Measurements from ENCODE around the gene GEMIN5.
"Not testable (repeated sequence)": the region's sequence is repeated elsewhere in the genome, so short reads cannot be mapped to it uniquely, and the experiment has no call there.

Gene GEMIN5

DNA sequence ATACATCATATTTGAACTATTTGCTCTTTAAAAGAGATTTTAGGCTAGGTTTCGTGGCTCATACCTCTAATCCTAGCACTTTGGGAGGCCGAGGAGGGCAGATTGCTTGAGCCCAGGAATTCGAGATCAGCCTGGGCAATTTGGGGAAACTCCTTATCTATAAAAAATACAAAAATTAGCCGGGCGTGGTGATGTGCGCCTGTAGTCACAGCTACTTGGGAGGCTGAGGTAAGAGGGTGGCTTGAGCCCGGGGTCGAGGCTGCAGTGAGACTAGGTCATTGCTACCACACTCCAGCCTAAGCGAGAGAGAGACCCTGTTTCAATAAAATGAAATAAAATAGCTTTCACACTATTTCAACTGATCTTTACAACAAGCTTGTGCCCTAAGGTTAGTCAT is 2.4 kb upstream of the GEMIN5 start:
- no peak for DNase-seq

DNA sequence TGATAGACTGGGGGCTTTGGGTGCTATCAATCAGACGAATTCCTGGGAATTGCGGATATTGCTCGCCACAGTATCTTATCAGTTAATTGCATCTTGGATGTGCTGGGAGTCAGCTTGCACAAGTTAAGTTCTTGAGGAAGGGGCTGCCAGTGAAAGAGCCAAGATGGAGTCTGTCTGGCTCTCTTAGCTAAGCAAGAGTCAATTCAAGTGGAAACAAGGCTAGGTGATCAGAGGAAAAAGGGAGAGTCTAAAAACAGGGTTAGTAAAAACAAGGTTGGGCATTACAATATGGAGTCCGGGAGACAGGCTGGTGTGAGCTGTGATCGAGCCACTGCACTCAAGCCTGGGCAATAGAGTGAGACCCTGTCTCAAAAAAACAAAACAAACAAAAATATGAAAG is 1.4 kb upstream of the GEMIN5 start:
- DNase-seq, result not testable (repeated sequence)

DNA sequence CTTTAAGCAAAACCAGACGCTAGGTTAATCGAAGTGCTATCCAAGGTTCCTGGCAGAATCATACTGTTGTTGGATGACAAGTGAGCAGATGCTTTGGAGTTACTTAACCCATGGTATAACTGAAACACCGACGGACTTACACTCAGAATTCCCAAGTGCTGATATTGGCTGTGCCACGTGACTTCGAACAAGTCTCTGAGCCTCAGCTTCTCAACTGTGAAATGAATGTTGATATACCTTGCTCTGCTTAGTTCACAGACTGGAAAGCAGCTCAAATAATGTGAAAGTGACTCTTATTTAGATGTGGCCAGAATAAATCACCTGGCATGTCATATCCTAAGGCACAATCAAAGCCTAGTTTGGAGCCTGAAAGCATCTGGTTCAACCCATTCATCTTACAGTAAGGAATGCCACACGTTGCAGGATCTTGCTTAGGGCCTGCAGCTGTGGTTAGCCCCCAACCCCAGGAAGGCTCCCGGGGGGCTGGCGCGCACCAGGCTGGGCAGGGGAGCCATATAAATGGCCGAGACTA is 759 bp downstream of the GEMIN5 start:
- no peak for DNase-seq

GRCh38 chr5:154934881-154935280 is 3.1 kb downstream of the GEMIN5 start:
- no peak for DNase-seq

- DNase-seq, result no peak
Observed at GRCh38 chr5:154933537-154933936, 4.5 kb downstream of the GEMIN5 start.

GRCh38 chr5:154923441-154924430 is 14.3 kb downstream of the GEMIN5 start:
- no peak for DNase-seq

DNA sequence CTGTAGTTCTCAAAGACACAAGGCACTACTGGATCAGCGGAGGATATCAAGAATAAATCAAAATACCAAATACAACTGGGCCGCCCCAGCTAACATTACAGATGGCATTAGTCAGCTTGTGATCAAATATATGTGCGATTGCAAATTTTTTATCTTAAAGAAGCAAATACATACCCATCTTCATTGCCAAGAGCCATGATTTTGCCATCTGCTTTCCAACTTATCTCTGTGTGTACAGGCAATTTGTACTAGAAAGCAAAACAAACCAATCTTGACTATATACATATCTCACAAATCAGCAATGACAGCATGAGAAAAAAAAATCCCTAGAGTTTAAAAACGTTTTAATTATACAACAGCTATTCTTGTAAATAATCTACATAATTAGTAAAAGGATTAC is 20.3 kb downstream of the GEMIN5 start:
- DNase-seq, result no peak

GRCh38 chr5:154916874-154917273 is 21.1 kb downstream of the GEMIN5 start:
- DNase-seq, result no peak

- not testable (repeated sequence) for DNase-seq
Observed at GRCh38 chr5:154905601-154906000, 32.4 kb downstream of the GEMIN5 start.

GRCh38 chr5:154901913-154902312 is 36.1 kb downstream of the GEMIN5 start:
- no peak for DNase-seq

- DNase-seq, result no peak
Observed at GRCh38 chr5:154901276-154901675, 36.7 kb downstream of the GEMIN5 start.

DNA sequence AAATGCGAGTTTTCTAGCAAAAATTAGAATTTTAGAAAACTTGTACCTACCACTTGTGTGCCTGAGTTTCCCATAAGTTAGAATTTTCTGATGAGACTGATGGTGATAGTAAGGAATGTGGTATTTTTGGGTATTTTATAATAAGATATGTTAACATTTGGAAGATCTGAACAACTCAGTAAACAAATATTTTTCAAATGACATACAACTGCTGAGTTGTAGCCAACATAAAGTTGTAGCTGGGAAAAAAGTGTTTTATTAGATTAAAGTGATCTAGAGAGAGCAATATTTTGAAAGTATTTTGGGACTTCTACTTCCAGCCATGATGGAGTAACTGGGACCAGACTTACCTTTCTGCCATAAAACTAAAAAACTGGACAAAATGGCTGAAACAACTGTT is 37.9 kb downstream of the GEMIN5 start:
- no peak for DNase-seq

- DNase-seq, result no peak
Observed at GRCh38 chr5:154899151-154899816, 38.7 kb downstream of the GEMIN5 start.

DNA sequence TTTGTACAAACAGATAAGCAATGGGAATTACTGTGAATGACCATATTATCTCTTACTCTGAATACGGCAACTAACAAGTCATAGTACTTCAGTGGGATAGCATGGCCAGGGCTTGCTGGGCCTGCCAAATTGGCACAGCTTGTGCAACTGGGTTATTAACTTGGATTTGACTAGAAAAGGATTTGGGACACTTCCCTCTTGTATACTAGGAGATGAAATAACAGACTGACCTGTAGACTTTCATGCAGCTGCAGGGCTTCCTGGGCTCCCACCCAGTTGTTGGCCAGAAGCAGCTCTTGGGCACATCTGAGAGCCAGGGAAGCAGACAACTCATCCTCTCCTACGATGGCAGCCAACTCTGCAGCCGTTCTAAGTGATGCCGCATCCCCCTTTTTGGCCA is 39.8 kb downstream of the GEMIN5 start:
- no peak for DNase-seq

DNA sequence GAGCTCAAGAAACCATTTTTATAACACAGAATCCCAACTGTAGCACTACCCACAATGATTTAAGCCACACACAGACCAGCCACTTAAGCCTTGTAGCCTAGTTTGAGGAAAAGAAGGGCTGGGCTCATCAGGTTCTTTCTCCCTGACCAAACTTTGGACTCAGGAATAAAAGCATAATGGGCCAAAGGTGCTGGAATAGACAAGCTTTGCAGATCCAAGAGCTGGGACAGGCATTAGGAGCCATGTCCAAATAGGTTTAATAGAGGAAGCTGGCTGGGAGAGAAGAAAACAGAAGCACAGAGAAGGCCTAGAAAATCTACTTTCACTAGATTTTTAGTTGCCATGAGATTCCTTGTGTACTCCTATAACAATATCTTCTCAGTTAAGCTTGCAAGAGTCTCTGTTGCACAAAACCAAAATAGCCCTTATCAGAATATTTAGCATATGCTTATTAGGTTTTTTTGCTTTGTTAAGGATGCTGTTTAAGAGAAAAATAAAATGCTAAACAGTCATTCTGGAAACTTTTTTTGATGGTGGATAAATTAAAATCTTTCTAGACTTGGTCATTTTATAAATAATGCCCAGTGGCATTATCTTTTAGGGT is 41.3 kb downstream of the GEMIN5 start:
- no peak for DNase-seq

DNA sequence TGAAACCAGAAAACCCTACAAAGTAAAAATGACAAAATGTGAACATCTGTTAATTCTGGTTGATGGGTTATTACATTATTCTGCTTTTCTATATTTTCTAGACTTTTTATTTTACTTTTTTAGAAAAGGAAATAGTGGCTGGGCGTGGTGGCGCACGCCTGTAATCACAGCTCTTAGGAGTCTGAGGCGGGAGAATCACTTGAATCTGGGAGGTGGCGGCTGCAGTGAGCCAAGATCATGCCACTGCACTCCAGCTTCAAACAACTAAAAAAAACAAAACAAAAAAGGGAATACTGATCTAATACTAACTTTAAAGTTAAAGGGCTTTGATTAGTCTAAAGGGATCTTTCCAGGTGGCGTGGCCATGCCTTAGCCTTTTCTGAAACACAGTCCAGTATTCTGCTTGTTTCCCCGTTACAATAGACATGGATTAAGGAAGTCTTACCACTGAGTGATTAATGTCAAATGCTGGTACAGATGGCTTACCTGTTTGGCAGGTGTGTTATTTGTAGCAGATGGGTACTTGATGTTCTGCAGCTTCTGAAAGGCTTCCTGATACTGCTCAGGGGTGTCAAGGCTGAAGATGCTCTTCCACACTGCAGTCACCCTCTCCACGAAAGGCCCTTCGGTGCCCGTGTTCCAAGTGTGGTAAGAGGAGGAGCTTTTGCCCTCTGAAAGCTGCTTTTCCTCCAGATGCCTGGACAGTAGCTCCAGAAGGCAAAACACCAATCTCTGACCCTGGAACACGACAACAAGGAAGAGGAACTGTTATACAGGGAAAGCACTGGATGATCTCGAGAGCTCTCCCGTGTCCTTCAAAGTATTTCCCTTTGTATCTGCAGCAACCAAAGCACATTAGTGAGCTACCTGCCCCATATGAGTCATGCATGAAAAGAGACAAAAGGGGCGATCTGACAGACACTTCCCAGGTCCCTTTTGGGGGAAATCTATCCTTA is 42.1 kb downstream of the GEMIN5 start:
- DNase-seq, result no peak

DNA sequence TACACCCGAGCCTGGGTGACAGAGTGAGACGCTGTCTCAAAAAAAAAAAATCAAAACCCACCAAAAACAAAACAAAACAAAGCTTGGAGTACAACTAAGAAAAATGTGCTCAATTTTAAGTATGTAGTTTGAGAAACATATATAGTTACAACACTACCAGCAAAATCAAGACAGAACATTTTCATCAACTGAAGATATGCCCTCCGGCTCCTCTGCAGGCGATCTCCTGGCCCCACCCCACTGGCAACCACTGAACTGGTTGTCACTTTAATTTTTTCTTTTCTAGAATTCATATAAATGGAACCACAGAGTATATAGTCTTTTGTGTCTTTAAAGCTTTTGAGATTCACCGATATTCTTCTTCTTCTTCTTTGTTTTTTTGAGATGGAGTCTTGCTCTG is 44.6 kb downstream of the GEMIN5 start:
- DNase-seq, result no peak

- DNase-seq, result no peak
Observed at GRCh38 chr5:154892369-154892771, 45.6 kb downstream of the GEMIN5 start.

DNA sequence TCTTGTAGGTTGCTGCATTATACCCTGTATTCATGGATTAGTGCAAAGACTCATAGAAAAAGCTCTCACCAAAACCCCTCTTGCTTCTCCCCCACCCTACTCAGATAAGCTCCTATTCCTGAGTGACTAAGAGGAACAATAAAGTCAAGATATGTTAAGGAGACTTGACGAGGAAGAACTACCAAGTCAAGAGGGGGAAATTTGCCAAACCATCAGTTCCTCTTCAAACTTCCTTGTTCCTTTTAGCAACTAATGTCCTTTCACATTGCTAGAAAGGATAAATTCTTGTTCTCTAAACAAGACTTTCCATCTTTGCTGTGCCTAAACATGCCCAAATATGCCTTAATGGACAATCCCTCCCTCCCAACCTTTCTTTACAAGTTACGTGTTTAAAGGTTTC is 52.6 kb downstream of the GEMIN5 start:
- no peak for DNase-seq

DNA sequence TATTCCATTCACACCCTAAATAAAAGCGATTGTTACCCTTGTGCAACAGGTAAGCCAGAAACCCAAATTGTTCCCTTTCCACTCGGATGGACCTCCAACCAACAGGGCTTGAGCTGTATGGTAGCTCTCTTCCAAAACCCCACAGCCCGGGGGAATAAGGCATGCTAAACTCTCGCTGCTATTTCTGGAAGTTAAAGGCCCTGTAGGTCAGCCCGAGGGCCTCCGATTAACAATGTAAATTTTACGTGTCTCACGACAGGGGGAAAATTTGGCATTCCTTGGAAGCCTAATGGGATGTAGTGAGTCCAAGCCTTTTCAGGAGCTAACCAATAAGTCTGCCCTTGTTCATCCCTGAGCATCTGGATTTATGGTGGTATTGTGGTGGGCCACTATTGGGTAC is 53.6 kb downstream of the GEMIN5 start:
- no peak for DNase-seq

GRCh38 chr5:154881986-154882385 is 56.0 kb downstream of the GEMIN5 start:
- no peak for DNase-seq

DNA sequence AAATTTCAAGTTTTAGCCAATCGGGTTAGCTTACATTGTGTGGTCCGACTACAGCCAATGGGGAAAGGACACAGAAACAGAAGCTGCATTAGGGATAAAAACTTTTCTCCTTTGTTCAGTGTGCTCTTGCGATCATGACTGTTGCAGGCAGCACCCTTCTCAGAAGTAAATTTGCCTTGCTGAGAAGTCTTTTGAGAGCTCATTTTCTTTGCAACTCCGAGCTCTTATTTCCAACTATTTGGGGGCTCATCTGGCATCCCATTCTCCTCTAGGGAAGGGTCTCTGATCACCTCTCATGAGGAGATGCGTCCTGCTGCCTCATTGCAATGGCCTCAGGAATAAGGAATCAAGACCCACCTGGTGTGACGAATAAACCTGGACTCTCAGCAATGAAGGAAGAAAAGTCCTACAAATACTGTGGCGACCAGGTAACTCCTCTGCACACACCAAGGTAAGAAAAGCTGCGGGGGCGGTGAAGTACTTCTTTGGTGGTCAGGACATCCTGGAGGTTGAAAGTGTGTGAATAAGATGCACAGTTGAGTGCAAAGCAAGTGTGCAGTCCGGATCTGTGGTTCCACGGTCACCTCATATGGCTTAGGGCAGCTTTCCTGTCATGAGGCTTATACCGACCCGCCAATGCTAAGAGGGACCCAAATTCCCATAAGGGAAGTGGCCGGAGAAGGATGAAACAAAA is 59.2 kb downstream of the GEMIN5 start:
- DNase-seq, result no peak

Data from CD4-positive, alpha-beta T cell treated with Interleukin-12 subunit alpha and Interleukin-12 subunit beta, for 1 hour (primary cell).